T-helper 2 cell (primary cell): ENCODE results near the gene RSPH3.
"Not testable (repeated sequence)": the region's sequence is repeated elsewhere in the genome, so short reads cannot be mapped to it uniquely, and the experiment has no call there.

Source experiments
- DNase-seq, 5 experiments: peaks; one replicate each; pipeline versions ENCODE4 v3.0.0 to v3.0.0-alpha.2; 2012 to 2022

RSPH3 gene

DNA sequence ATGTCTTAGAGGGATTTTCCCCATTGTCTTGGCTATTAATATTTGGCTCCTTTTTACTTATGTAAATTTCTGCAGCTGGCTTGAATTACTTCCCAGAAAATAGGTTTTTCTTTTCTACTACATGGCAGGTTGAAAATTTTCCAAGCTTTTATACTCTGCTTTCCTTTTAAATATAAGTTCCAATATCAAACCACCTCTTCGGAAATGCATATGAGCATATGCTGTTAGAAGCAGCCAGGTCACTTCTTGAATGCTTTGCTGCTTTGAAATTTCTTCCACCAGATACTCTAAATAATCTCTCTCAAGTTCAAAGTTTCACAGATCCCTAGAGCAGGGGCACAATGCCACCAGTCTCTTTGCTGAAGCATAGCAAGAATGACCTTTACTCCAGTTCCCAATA, 25.2 kb upstream of the RSPH3 start:
- not testable (repeated sequence) for DNase-seq

DNA sequence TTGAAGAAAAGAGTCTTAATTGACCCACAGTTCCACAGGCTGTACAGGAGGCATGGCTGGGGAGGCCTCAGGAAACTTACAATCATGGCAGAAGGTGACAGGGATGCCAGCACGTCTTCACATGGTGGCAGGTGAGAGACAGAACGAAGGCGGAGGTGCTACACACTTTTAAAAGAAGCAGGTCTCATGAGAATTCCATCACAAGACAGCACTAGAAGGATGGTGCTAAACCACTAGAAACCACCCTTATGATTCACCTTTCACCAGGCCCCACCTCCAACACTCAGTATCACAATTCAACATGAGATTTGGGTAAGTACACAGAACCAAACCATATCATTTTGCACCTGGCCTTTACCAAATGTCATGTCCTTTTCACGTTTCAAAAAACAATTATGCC, 23.9 kb upstream of the RSPH3 start:
- peak in 1 of 5 experiments; percentile 36 for DNase-seq

DNA sequence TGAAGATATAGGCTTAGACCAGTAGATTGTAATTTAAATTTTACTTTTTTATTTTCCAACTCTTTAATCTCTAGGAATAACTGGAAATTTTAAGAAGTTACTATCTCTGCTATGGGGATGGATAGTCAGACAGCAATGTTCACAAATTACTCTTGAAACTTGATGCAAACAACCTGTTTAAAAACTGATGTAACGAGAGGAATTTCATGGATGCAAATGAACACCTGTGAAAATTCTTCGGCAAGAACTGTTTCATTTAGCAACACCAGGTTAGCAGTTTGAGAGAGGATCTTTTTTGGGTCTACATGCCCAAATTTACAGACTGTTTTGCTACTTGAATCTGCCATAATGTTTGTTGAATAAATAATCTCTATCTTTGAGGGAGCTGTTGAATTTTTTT, 20.0 kb upstream of the RSPH3 start:
- DNase-seq, result no peak

DNA sequence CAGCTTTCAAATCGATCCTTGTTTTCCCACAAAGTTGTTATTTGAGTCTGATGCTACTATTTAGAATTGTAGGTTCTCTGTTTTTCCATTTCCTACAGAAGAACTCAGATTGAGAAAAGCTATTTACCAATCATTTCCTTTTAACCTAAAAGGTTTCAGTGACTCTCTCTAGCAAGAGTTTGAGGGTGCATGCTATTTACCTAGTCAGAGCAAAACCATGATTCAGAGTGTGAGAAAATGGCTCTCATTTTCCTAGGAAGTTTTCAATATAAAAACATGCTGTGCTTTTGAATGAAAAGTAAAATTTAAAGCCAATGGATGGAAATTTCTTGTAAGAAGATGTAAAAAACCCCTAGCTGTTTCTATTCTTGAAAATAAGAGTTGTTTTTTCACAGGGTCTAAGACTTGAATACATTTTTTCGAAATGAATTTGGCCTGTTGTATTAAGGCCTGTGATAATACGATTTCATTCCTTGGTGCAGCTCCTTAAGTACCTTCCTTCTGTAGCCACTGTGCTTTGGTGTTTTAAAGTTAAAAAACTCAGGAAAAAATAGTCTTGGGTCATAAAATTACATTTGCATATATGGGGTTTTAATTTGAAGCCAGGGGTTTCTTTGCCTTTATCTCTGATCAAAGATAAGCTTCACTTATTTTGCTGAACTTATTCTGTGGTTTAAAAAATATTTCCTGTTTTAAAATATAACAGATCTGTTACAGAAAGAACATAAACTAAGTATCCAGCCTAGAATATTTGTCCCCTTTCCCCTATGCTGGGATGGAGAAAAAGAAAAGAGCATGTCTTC, 18.0 kb upstream of the RSPH3 start:
- DNase-seq, result peak in 1 of 5 experiments; percentile 81

DNA sequence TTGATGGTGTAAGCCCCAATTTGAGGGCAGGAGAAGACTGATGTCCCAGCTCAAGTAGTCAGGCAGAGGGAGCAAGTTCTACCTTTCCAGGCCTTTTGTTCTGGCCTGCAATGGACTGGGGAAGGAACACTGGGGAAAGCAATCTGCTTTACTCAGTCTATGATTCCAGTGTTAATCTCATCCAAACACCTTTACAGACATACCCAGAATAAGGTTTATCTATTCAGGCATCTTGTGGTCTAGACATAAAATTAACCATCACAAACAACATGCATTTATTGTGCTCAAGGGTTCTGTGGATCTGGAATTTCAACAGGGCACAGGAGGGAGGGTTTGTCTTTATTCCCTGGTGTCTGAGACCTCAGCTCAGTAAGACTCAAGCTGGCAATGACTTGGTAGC, 14.4 kb upstream of the RSPH3 start:
- DNase-seq, result peak in 1 of 5 experiments; percentile 55

DNA sequence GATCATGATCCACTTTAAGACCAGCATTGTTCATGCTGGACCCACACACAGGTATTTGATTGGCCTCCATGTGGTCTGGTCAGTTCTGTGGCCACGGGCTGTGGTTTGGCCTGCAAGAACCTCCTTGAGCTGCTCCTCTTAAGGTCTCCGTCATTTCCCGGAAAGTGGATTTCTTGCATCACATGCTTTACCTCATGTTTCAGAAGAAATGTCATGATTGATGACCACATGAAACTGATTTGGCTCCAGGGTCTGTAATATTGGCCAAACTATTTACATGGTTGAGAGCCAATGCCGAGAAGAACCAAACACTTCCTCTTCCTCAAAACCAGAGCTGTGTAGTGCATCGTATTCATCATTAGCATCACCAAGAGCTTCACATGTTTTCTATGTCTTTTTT, 13.2 kb upstream of the RSPH3 start:
- peak in 1 of 5 experiments; percentile 66 for DNase-seq

DNA sequence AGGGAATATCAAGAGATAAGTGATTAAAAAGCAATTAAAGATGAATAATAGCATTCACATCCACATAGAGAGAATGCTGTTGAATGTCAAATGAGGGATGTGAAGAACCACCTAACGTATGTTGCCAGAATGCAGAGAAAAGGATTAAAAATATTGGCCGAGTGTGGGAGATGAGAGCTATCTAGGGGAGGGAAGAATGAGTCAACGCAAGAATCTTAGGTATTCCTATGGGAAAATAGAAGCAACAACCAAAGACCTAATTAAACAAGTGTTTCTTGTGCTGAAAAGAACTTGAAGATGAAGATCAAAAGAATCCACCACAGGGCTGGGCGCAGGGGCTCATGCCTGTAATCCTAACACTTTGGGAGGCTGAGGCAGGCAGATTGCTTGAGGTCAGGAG, 12.2 kb upstream of the RSPH3 start:
- DNase-seq, result no peak

DNA sequence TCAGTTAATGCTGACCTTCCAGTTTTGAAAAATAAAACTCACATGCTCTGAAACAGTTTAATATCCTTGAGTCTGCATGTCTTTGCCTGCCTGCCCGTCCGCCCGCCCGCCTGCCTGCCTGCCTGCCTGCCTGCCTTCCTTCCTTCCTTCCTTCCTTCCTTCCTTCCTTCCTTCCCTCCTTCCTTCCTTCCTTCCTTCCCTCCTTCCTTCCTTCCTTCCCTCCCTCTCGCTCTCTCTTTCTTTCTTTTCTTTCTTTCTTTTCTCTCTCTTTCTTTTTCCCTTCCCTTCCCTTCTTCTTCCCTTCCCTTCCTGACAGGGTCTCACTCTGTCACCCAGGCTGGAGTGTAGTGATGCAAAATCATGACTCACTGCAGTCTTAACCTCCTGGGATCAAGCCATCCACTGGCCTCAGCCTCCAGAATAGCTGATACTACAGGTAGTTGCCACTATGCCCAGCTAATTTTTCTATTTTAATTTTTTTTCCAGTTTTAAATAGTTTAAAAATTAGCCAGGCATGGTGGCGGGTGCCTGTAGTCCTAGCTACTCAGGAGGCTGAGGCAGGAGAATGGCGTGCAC, 10.1 kb upstream of the RSPH3 start:
- DNase-seq, result not testable (repeated sequence)

DNA sequence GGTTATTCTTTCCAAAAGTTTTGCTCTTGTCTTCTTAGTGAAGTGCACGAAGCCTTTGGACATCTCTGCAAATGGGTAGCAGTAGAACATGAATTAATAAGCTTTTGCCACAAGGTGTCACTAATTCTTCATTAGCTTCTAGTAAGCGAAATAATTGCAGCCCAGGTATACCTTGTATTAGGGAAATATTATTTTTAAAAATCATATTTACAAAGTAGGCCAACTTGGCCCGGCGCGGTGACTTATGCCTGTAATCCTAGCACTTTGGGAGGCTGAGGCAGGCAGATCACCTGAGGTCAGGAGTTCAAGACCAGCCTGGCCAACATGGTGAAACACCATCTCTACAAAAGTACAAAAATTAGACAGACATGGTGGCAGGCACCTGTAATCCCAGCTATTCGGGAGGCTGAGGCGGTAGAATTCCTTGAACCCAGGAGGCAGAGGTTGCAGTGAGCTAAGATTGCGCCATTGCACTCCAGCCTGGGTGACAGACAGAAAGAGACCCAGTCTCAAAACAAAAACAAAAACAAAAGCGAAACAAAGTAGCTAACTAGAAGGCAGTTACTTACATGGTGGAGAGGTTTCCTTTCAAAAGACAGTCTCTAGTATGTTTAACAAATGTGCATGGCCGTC, 8.8 kb upstream of the RSPH3 start:
- DNase-seq, result peak in 2 of 5 experiments; percentile 52 to 71

DNA sequence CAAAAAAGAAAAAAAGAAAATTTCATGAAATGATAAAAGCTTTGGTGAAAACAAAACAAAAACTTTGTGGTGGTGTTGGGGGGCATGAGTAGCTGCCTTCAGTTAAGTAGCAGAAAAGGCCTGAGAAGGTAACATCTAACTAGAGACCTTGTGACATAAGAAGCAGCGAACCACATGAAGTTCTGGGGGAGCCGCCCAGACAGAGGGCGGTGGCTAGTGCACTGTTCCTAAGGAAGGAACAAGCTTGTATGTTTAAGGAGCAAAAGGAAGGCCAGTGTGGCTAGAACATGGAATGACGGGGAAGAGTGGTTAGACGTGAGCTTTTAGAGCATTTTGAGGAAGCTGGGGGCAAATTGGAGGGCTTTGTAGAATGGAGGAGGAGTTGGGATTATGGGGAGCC, 7.5 kb upstream of the RSPH3 start:
- no peak for DNase-seq

DNA sequence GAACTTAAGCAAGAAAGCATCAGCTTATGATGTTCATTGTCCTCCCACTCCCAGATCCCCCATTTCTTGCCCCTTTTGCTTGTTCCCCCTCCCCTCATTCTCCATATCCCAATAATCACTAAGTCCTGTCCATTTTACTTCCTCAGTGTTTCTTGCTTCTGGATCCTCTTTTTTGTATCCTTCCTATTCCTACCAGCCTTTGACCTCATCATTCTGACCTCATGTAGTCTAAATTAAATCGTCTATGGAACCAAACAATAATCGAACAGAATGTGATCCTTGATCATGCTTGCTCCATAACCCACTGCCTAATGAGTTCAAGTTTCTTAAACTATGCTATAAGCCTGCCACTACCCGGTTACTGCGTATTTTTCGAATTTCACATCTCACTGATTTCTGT, 5.4 kb upstream of the RSPH3 start:
- DNase-seq, result no peak

DNA sequence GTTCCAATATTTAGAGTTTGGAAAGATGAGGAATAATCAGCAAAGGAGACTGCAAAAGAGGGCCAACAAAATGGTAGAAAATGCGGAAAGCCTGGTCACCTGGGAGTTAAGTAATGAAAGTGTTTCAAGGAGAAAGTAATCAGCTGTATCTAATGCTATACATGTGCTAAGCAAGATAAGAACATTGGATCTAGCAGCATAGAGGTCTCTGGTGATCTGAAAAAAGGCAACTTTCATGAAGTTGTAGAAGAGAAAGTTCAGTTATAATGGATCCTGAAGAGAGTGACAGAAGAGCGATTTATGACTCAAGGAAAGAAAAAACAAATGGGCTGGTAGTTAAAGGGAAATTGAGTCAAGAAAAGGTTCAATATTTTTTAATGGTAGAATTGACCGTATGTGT, 4.6 kb upstream of the RSPH3 start:
- no peak for DNase-seq

DNA sequence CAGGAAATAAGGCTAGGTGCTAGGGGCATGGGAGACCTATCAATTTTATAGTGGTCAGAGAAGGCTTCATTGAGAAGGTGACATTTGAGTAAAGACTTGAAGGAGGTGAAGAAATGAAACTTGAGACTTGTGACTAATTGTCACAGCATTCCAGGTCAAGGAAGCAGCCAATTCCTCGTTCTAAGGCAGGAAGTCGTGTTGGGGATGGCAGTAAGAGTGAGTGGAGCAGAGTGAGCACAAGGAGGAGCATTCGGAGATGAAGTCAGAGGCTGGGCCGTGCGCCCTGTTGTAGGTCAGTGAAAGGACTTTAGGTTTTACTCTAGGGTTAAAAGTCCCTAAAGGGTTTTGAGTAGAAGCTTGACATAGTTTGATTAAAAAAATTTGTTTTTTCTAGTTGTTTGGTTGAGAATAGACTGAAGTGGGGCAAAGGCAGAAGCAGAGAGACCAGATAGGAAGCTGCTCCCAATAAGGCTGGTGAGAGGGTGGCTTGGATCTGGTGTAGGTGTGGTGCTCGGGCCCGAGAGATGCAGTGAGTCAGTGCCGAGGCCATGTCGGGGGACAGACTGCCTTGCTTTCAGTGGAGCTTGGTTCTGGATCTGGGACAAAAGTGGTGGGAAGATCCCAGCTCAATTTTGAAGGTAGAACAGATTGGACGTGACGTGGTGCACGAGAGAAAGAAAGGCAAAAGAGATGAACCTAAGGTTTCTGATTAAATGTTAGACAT, 2.6 kb upstream of the RSPH3 start:
- DNase-seq, result no peak

DNA sequence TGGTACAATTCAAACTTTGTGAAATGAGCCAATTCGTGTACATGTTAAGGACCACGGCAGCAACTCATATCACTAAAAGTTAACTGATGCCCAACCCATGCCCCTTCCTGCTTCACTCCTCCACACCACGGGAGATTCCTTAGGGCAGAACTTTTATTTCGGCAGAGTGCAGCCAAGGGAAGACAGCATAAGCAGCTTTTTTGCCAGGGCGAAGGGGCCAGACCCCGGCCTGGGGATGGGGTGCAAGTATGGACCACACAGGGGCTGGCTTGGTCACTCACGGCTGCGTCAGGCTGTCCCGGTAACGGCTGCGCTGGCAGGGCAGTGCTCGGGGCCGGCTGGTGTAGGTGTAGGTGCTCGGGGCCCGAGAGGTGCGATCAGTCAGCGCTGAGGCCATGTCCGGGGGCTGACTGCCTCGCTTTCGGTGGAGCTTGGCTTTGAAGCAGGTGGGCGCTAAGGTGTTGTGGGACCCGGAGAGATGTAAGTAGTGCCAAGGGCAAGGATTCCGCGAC, 792 bp downstream of the RSPH3 start:
- no peak for DNase-seq

DNA sequence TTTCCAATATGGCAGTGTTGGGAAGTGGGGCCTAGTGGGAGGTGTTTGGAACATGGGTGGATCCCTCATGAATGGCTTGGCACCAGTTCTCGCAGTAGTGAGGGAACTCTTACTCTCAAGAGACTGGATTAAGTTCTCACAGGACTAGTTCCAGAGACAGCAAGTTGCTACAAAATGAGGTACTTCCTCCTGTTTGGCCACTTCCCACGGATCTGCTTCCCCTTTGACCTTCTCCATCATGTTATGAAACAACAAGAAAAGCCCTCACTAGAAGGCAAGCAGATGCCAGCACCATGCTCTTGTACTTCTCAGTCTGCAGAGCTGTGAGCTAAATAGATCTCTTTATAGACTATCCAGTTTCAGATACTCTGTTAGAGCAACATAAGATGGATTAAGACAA, 3.1 kb downstream of the RSPH3 start:
- DNase-seq, result no peak

DNA sequence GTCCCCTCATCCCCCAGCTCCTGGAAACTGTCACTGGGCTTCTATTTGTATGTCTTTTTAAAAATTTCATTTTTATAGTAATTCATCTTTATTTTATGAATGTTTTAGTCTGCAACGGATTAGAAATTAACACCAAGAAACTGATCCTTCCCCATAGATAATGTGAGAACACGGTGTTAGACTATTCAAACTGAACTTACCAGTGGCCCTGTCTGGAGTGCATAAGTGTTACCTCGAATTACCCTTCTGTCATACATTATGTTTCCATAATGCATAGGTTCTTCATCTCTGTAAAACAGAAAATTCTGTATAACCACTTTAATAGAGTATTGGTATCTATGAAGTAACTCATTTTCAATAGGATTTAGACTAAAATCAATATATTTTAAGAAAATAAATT, 6.4 kb downstream of the RSPH3 start:
- DNase-seq, result no peak

DNA sequence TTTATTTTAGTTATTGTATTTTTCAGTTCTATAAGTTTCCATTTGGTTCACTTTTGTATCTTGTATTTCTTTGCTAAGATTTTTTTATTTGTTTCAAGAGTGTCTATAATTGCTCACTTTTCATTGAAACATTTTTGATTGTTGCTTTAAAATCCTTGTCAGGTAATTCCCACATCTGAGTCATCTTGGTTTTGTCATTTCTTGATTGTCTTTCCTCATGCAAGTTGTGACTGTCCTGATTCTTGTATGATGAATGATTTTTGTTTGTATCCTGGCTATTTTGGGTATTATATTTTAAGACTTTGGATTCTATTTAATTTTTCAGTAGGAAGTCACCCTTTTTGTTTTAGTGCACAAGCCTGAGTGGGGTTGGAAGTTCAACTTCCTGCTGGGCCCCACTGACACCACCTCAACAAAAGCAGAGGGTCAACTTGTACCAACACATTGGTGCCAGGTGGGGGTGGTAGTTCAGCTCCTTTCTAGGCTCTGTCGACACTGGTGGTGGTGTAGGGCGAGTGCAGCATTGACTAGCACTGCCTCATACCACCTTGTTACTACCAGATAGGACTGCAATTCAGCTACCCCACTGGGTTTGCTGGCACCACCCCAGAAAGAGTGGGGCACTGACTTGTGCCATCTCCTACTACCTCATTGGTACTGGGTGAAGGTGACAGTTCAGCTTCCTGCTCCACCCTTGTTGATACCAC, 8.8 kb downstream of the RSPH3 start:
- peak in 1 of 5 experiments; percentile 31 for DNase-seq

DNA sequence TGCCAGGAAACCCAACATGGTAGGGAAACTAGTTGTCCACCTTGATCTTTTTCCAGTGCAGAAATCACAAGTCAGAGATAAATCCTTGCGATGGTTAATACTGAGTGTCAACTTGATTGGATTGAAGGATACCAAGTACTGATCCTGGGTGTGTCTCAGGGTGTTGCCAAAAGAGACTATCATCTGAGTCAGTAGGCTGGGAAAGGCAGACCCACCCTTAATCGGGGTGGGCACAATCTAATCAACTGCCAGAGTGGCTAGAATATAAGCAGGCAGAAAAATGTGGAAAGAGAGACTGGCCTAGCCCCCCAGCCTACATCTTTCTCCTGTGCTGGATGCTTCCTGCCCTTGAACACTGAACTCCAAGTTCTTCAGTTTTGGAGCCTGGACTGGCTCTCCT, 10.3 kb downstream of the RSPH3 start:
- DNase-seq, result not testable (repeated sequence)

DNA sequence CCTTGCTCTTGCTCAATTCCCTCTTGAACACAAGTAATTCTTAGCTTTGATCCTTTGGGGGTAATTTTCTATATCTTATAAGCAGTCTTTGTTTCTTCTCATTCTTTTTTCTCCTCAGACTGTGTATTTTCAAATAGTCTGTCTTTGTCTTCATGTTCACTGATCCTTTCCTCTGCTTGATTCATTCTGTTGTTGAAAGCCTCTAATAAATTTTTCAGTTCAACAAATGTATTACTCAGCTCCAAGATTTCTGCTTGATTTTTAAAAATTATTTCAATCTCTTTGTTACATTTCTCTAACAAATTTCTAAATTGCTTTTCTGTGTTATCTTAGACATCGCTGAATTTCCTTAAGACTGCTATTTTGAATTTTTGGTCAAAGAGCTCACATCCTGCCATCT, 11.5 kb downstream of the RSPH3 start:
- DNase-seq, result no peak

DNA sequence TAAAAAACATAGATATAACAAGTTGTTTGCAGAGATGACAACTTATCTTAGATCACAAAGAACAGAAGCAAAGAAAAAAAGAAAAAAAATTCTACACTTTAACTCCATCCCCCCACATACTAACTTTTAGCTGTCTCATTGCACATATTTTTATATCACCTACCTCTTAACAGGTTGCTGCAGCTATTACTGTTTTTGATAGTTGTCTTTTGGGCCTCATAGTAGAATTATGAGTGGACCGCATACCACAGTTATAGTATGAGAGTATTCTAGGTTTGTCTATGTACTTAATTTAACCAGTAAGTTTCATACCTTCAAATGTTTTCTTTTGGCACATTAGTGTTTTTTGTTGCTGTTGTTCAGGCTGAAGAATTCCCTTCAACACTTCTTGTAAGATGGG, 12.3 kb downstream of the RSPH3 start:
- DNase-seq, result peak in 1 of 5 experiments; percentile 53

DNA sequence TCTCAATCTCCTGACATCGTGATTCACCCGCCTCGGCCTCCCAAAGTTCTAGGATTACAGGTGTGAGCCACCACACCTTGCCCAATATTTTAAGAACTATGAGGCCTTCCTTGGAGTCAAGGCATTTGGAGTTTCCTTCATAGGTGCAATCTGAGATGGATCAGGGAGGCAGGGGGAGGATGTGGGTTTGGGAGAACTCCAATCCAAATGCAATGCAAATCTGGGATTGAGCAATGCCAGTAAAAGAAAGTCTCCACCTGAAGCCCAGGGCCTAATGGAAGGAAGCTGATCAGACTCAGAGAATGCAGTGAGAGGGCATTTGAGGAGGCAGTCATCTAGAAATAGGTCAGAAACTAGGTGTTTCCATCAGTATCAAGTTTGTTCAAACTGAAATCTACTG, 21.2 kb downstream of the RSPH3 start:
- no peak for DNase-seq

DNA sequence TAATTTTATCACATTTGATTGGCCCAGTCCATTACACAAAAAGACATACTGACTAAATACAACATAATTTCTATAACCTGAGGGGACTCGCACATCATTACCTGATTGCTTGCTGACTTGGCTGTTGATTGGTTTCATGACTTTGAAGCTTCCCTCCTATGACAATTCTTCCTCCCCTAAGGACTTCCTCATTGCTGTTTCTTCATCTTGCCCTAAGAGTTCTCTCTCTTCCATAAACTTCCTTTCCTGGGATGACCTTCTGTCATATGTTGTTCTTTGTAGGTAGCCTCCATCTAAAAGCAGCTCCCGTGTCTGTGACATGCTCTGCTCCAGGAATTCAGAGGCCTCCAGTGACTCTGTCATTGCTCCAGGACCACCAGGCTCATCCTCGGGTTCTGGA, 22.6 kb downstream of the RSPH3 start:
- DNase-seq, result no peak
